Measurements from ENCODE around the gene FOXF1.

The FOXF1 gene

GRCh38 chr16:86557587-86557986 lies 47.3 kb downstream of the FOXF1 start:
- no peak overlapping the region for H3K4me3 ChIP-seq (ENCODE audit: low read depth, low read length)
- TF ChIP-seq CTCF (IDR thresholded peaks at IDR 0.05; ENCODE audit: low read depth, low read length, missing control alignments) = no peak
- DNase-seq (ENCODE audit: low read depth) = no peak

- no peak overlapping the region for H3K4me3 ChIP-seq (ENCODE audit: low read depth, low read length)
- TF ChIP-seq CTCF (IDR thresholded peaks at IDR 0.05; ENCODE audit: low read depth, low read length, missing control alignments) = no peak
- DNase-seq (ENCODE audit: low read depth) = no peak
These were observed 48.2 kb downstream of the FOXF1 start for GRCh38 chr16:86558355-86559193.

GRCh38 chr16:86559802-86560305 lies 49.5 kb downstream of the FOXF1 start:
- H3K4me3 ChIP-seq (ENCODE audit: low read depth, low read length) = no peak overlapping the region
- TF ChIP-seq CTCF (IDR thresholded peaks at IDR 0.05; ENCODE audit: low read depth, low read length, missing control alignments) = no peak
- no peak for DNase-seq (ENCODE audit: low read depth)

GRCh38 chr16:86562356-86562755 lies 52.0 kb downstream of the FOXF1 start:
- DNase-seq (ENCODE audit: low read depth) = no peak
- no peak overlapping the region for H3K4me3 ChIP-seq (ENCODE audit: low read depth, low read length)
- no peak for TF ChIP-seq CTCF (IDR thresholded peaks at IDR 0.05; ENCODE audit: low read depth, low read length, missing control alignments)

GRCh38 chr16:86563469-86564345 lies 53.4 kb downstream of the FOXF1 start:
- peak; percentile 57 for DNase-seq (ENCODE audit: low read depth)
- TF ChIP-seq CTCF (IDR thresholded peaks at IDR 0.05; ENCODE audit: low read depth, low read length, missing control alignments) = peak; percentile 99
- H3K4me3 ChIP-seq (ENCODE audit: low read depth, low read length) = no peak overlapping the region

All from GM12864 (cell line).